ENCODE data around the gene AXL. TPM values are rescaled to one million over a fixed set of nuclear protein-coding genes. Genes with fewer than 3 reads are reported as not detected.

AXL gene
- total RNA-seq, 4 donors from 2014 or later: 7.2 to 46.2 (median 24.2) TPM

DNA sequence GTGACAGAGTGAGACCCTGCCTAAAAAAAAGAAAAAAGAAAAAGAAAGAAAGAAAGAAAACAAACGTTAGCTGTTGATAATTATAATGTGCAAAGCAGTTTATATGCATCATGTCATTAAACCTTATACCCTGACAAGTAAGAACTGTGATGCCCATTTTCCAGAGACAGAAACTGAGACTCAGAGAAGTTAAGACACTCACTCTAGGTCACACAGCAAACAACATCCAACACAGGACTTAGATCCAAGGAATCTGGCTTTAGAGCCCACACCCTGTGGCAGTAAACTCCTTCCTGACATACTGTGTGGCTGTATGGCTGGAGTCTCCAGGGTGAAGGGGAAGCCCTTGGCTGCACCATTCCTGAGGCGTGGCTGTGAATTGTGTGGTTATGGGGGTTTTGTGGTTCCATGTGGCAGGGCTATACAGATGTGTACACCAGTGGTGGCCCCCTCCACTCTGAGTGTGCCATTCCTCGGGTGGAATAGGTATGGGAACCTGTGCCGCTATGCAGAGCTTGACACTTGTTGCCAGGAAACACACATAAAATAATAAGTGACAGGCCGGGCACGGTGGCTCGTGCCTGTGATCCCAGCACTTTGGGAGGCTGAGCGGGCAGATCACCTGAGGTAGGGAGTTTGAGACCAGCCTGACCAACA is 15.6 kb downstream of the AXL start:
- H3K36me3 ChIP-seq: peaks cover 0 to 27% (median 0%) of the 10 kb centered on the region in 3 donors
- H3K9me3 ChIP-seq: no peaks in the 10 kb centered on the region
- TF ChIP-seq, protein P1, sequence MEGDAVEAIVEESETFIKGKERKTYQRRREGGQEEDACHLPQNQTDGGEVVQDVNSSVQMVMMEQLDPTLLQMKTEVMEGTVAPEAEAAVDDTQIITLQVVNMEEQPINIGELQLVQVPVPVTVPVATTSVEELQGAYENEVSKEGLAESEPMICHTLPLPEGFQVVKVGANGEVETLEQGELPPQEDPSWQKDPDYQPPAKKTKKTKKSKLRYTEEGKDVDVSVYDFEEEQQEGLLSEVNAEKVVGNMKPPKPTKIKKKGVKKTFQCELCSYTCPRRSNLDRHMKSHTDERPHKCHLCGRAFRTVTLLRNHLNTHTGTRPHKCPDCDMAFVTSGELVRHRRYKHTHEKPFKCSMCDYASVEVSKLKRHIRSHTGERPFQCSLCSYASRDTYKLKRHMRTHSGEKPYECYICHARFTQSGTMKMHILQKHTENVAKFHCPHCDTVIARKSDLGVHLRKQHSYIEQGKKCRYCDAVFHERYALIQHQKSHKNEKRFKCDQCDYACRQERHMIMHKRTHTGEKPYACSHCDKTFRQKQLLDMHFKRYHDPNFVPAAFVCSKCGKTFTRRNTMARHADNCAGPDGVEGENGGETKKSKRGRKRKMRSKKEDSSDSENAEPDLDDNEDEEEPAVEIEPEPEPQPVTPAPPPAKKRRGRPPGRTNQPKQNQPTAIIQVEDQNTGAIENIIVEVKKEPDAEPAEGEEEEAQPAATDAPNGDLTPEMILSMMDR (IDR thresholded peaks at IDR 0.05): no peak
- no peak for TF ChIP-seq POLR2A (IDR thresholded peaks at IDR 0.05)
- no peak overlapping the region for H3K4me3 ChIP-seq
- no peaks in the 10 kb centered on the region for H3K4me1 ChIP-seq
- no peaks in the 10 kb centered on the region for H3K27me3 ChIP-seq
- no peak for DNase-seq
- H3K27ac ChIP-seq: no peak overlapping the region

DNA sequence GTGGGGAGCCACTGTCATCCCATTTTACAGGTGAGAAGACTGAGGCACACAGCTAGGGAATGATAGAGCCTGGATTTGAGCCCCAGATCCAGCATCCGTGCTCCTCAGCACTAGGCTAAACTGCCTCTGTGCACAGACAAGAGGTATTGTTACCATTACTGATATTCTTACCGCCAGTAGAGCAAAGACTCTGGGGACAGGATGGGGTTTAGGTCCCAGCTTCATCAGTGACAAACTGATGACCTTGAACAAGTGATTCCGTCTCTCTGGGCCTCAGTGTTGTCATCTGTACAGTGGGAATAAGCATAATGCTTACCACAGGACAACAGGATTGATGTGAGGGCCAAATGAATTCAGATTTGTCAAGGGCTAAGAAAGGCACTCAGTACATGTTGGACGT is 16.5 kb downstream of the AXL start:
- H3K27ac ChIP-seq: no peak overlapping the region
- no peaks in the 10 kb centered on the region for H3K27me3 ChIP-seq
- no peaks in the 10 kb centered on the region for H3K9me3 ChIP-seq
- TF ChIP-seq, protein P1 (IDR thresholded peaks at IDR 0.05): no peak
- TF ChIP-seq POLR2A (IDR thresholded peaks at IDR 0.05): no peak
- DNase-seq: no peak
- no peak overlapping the region for H3K4me3 ChIP-seq
- no peaks in the 10 kb centered on the region for H3K4me1 ChIP-seq
- H3K36me3 ChIP-seq: peaks cover 0 to 27% (median 0%) of the 10 kb centered on the region in 3 donors

GRCh38 chr19:41238244-41238643 is 19.2 kb downstream of the AXL start:
- Histone ChIP-seq H3K4me3 (no peak overlapping the region), H3K27me3 (no peaks in the 10 kb centered on the region), H3K36me3 (peaks cover 0 to 34% (median 0%) of the 10 kb centered on the region in 3 donors), H3K4me1 (no peaks in the 10 kb centered on the region), H3K27ac (no peak overlapping the region), H3K9me3 (no peaks in the 10 kb centered on the region)
- TF ChIP-seq, protein P1 (IDR thresholded peaks at IDR 0.05): no peak
- no peak for TF ChIP-seq POLR2A (IDR thresholded peaks at IDR 0.05)
- DNase-seq: no peak

DNA sequence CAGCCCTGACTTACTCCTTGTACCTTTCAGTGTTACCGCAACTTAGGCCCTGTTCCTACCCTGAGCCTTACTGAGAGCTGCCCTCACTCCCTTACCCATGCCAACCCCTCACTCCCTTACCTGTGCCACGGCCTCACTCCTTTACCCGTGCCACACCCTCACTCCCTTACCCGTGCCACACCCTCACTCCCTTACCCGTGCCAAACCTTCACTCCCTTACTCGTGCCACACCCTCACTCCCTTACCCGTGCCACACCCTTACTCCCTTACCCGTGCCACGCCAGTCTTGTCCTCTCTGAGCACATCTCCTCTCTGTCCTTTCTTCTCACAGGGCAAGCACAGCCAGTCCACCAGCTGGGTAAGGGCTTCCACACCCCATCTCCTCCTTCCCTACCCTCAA is 20.3 kb downstream of the AXL start:
- no peaks in the 10 kb centered on the region for H3K9me3 ChIP-seq
- no peak for DNase-seq
- H3K4me3 ChIP-seq: no peak overlapping the region
- no peaks in the 10 kb centered on the region for H3K4me1 ChIP-seq
- TF ChIP-seq, protein P1 (IDR thresholded peaks at IDR 0.05): no peak
- TF ChIP-seq POLR2A (IDR thresholded peaks at IDR 0.05): no peak
- no peak overlapping the region for H3K27ac ChIP-seq
- H3K27me3 ChIP-seq: no peaks in the 10 kb centered on the region
- peaks cover 0 to 26% (median 0%) of the 10 kb centered on the region in 3 donors for H3K36me3 ChIP-seq

- H3K36me3 ChIP-seq: peaks cover 0 to 23% (median 0%) of the 10 kb centered on the region in 3 donors
- no peaks in the 10 kb centered on the region for H3K9me3 ChIP-seq
- no peaks in the 10 kb centered on the region for H3K4me1 ChIP-seq
- no peak overlapping the region for H3K4me3 ChIP-seq
- H3K27me3 ChIP-seq: no peaks in the 10 kb centered on the region
- no peak for DNase-seq
- no peak overlapping the region for H3K27ac ChIP-seq
- TF ChIP-seq, protein P1 (IDR thresholded peaks at IDR 0.05): no peak
Observed at GRCh38 chr19:41239961-41240574, 21.0 kb downstream of the AXL start.

Measured in Peyer's patch (tissue), 4 donors.